Keratinocyte (primary cell): ENCODE results near the gene RAPGEF3. TPM values are rescaled to one million over a fixed set of nuclear protein-coding genes. Genes with fewer than 3 reads are reported as not detected.

Source experiments
- DNase-seq: peaks from one replicate; pipeline ENCODE4 v3.0.0-alpha.2; 2011; ENCODE audit warnings: low read depth, missing footprints, low spot score
- FAIRE-seq: peaks from 2 replicates; lab custom pipeline; 2011; peaks lifted over from hg19 to GRCh38; lab: Jason Lieb, UNC
- H2AFZ ChIP-seq: 2 replicates; pipeline ENCODE4 v1.6.0; 2012; ENCODE audit warnings: low read length, control low read depth, inconsistent platforms; ENCODE audit not compliant: control insufficient read depth
- H3K27ac ChIP-seq: 2 replicates; pipeline ENCODE4 v1.5.1; 2011; ENCODE audit warnings: low read length; ENCODE audit not compliant: control insufficient read depth, insufficient read depth
- H3K27me3 ChIP-seq: 3 replicates; pipeline ENCODE4 v1.6.0; 2011; ENCODE audit warnings: low read length; ENCODE audit not compliant: control insufficient read depth, insufficient read depth; ENCODE audit errors: extremely low read depth
- H3K36me3 ChIP-seq, 2 experiments: 2 replicates in 1 of 2; 3 replicates in 1 of 2; pipeline ENCODE4 v1.5.1; 2011; ENCODE audit warnings: low read length in 2 of 2, mild to moderate bottlenecking in 1 of 2; ENCODE audit not compliant: control insufficient read depth in 2 of 2, insufficient read depth in 2 of 2; ENCODE audit errors: extremely low read depth in 1 of 2
- H3K4me1 ChIP-seq: 3 replicates; pipeline ENCODE4 v1.5.1; 2011; ENCODE audit warnings: low read length; ENCODE audit not compliant: control insufficient read depth, insufficient read depth; ENCODE audit errors: extremely low read depth
- H3K4me2 ChIP-seq: 3 replicates; pipeline ENCODE4 v1.6.0; 2011; ENCODE audit warnings: low read depth, low read length; ENCODE audit not compliant: control insufficient read depth, insufficient read depth; ENCODE audit errors: extremely low read depth
- H3K4me3 ChIP-seq, 3 experiments: fragments of 200-600 bp in 1 of 3; sonication (generic) in 1 of 3; 2 replicates in 2 of 3; 3 replicates in 1 of 3; pipeline ENCODE4 v1.5.1; 2011 to 2016; ENCODE audit warnings: low read length in 3 of 3, mild to moderate bottlenecking in 3 of 3, control low read depth in 2 of 3, inconsistent platforms in 1 of 3, low read depth in 1 of 3, mixed read lengths in 1 of 3, mixed run types in 1 of 3, moderate library complexity in 1 of 3; ENCODE audit not compliant: control insufficient read depth in 2 of 3, insufficient read depth in 2 of 3; ENCODE audit errors: extremely low read depth in 1 of 3
- H3K79me2 ChIP-seq: 2 replicates; pipeline ENCODE4 v1.6.0; 2012; ENCODE audit warnings: low read length; ENCODE audit not compliant: control insufficient read depth, insufficient read depth
- H3K9ac ChIP-seq: 3 replicates; pipeline ENCODE4 v1.6.0; 2011; ENCODE audit warnings: low read length; ENCODE audit not compliant: control insufficient read depth, insufficient read depth; ENCODE audit errors: extremely low read depth
- H3K9me1 ChIP-seq: 3 replicates; pipeline ENCODE4 v1.6.0; 2011; ENCODE audit warnings: low read length; ENCODE audit not compliant: control insufficient read depth, insufficient read depth; ENCODE audit errors: extremely low read depth
- H3K9me3 ChIP-seq: 2 replicates; pipeline ENCODE4 v1.5.1; 2012; ENCODE audit warnings: low read depth, low read length; ENCODE audit not compliant: control insufficient read depth
- H4K20me1 ChIP-seq: 3 replicates; pipeline ENCODE4 v1.6.0; 2011; ENCODE audit warnings: low read length; ENCODE audit not compliant: control insufficient read depth, insufficient read depth; ENCODE audit errors: extremely low read depth
- CTCF ChIP-seq, 3 experiments: IDR thresholded peaks in 1 of 3; conservative IDR thresholded peaks in 1 of 3; optimal IDR thresholded peaks in 1 of 3; 2 replicates in 2 of 3; 3 replicates in 1 of 3; pipeline versions ENCODE3 to v1.5.1; 2011; ENCODE audit warnings: low read length in 3 of 3, mild to moderate bottlenecking in 3 of 3, moderate library complexity in 2 of 3, control low read depth in 1 of 3, inconsistent platforms in 1 of 3; ENCODE audit not compliant: insufficient read depth in 2 of 3; ENCODE audit errors: extremely low read depth in 1 of 3
- EZH2 ChIP-seq: IDR thresholded peaks from one replicate; pipeline ENCODE4 v1.6.1; 2012; ENCODE audit warnings: inconsistent platforms, mild to moderate bottlenecking, low read length, moderate library complexity
- dilution Hi-C: fragments of 300-500 bp; cut with MboI; formaldehyde crosslinking; loops from one replicate; pipeline ENCODE4 v1.7.0; 2020; ENCODE audit warnings: low sequenced_read_pairs; ENCODE audit not compliant: extremely low pct_ligation_motif_present
- polyA plus RNA-seq, 5 experiments: library from polyadenylated mRNA; depleted of rRNA in 3 of 5; stranded (reverse) in 3 of 5; stranded (forward) in 1 of 5; unstranded in 1 of 5; fragments of >200 nt; gene quantifications; 1 replicate in 1 of 5; 2 replicates in 3 of 5; 3 replicates in 1 of 5; pipeline versions ENCODE4 v1.2.1 to v1.2.3, GENCODE V29; 2011 to 2012; ENCODE audit warnings: missing spikeins in 2 of 5, low read depth in 1 of 5, low replicate concordance in 1 of 5

Gene RAPGEF3
- polyA plus RNA-seq, 1 donor (not counting 4 experiments of a cell fraction or from before 2014, with no cell fraction given) = 5.1 TPM

- no peak for FAIRE-seq
- no peak overlapping the region for H3K27ac ChIP-seq
- TF ChIP-seq CTCF (optimal IDR thresholded peaks at IDR 0.05 in 1 of 3, IDR thresholded peaks at IDR 0.05 in 1 of 3, conservative IDR thresholded peaks at IDR 0.05 in 1 of 3; ENCODE audit: extremely low read depth in 1 of 3, insufficient read depth in 2 of 3, low read length in 3 of 3) (no peak), EZH2 (no peak)
These were observed 27.4 kb upstream of the RAPGEF3 start for GRCh38 chr12:47785887-47786661.

DNA sequence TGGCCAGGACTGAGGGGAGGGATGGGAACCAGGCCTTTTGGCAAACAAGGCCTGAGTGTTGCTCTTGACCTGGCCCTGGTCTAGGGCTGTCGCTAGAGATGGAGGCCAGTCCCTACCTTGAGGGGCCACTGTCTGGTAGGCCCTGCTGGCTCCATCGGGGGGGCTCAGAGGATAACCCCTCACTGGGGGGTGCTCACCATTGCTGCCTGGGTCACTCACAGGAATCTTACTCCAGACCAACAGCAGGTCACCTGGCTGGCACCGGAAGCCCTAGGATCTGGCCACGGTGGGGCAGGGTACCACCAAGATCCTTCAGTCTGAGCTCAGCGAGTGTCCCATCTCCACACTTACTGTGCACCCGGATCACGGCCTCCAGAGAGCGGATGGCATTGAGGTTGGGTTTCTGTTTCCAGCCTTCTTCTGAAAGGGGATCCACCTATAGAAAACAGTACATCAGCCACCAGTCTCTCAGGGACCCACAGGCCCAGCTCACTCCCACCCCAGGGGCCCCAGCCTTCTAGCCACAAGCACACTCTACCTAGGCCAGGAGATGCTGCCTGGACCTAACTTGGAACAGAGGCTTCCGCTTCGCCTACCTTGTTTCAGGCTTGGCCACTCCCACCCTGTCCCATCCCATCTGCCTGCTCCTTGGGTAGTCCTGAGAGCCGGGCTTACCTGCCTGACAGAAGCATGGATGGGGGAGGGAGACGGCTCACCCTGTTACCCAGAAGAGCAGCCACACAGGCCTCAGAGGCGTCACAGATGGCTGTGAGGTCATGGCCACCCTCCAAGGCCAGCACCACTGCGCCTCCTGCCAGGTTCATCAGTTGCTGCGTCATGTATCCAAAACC is 26.6 kb upstream of the RAPGEF3 start:
- Histone ChIP-seq H3K27me3 (no peaks in the 10 kb centered on the region), H3K4me2 (no peak overlapping the region), H3K4me3 (no peak overlapping the region), H3K79me2 (no peaks in the 10 kb centered on the region), H3K27ac (no peak overlapping the region), H2AFZ (no peak overlapping the region), H3K9ac (no peak overlapping the region), H3K4me1 (peaks cover 23% of the 10 kb centered on the region), H4K20me1 (no peaks in the 10 kb centered on the region), H3K9me3 (no peaks in the 10 kb centered on the region), H3K9me1 (no peaks in the 10 kb centered on the region), H3K36me3 (peaks cover 43 to 63% of the 10 kb centered on the region in 2 experiments)
- TF ChIP-seq EZH2 (no peak), CTCF (optimal IDR thresholded peaks at IDR 0.05 in 1 of 3, IDR thresholded peaks at IDR 0.05 in 1 of 3, conservative IDR thresholded peaks at IDR 0.05 in 1 of 3; ENCODE audit: extremely low read depth in 1 of 3, insufficient read depth in 2 of 3, low read length in 3 of 3) (no peak)
- dilution Hi-C loops = no loop called here
- no peak for FAIRE-seq
- DNase-seq = no peak

More at GRCh38 chr12:47785887-47786661, 27.4 kb upstream of the RAPGEF3 start:
- Histone ChIP-seq H2AFZ (no peak overlapping the region), H3K4me1 (peaks cover 23% of the 10 kb centered on the region), H3K27me3 (no peaks in the 10 kb centered on the region), H3K36me3 (peaks cover 49 to 65% of the 10 kb centered on the region in 2 experiments), H3K79me2 (no peaks in the 10 kb centered on the region), H3K4me2 (no peak overlapping the region), H3K4me3 (no peak overlapping the region), H3K9me1 (no peaks in the 10 kb centered on the region), H4K20me1 (no peaks in the 10 kb centered on the region), H3K9me3 (no peaks in the 10 kb centered on the region), H3K9ac (no peak overlapping the region)
- dilution Hi-C loops = no loop called here
- DNase-seq = no peak
